ENCODE measurements around the gene MN1. TPM values are rescaled to one million over a fixed set of nuclear protein-coding genes. Genes with fewer than 3 reads are reported as not detected.

Gene MN1
- total RNA-seq, 1 experiment from 2014 or later: 8.2 TPM

DNA sequence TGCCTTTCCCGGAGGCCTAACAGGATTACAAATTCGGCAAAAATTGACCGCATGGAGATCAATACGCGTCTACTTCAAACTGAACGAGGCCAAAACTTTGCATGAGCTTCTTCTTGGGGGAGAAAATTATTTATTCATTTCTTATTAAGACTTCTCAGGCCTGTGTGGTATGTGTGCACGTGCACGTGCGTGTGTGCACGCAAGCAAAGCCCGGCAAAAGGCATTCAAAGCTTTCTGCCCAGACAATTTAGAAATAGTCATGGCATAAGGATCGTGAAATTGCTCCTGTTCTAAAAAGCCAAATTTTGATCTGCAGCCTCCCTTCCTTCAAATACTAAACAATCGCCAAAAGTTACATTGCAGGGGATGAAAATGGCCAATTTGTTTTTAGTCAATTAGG, 14.6 kb downstream of the MN1 start:
- ChIA-PET CTCF (no interaction called here), POLR2A (ENCODE audit: unreplicated experiment) (no interaction called here)
- H3K4me1 ChIP-seq (replicated peaks; ENCODE audit: insufficient read depth): no peaks in the 10 kb centered on the region
- H2AFZ ChIP-seq: no peak overlapping the region
- no peaks in the 10 kb centered on the region for H3K36me3 ChIP-seq (ENCODE audit: low read depth)
- no peak overlapping the region for H3K27ac ChIP-seq
- H3K9me2 ChIP-seq (ENCODE audit: insufficient read depth): no peaks in the 10 kb centered on the region
- H4K20me1 ChIP-seq (ENCODE audit: insufficient read depth): no peaks in the 10 kb centered on the region
- no peak for DNase-seq
- no peaks in the 10 kb centered on the region for H3K9me3 ChIP-seq (ENCODE audit: insufficient read depth, low read depth)
- H3K79me2 ChIP-seq (ENCODE audit: low read depth): no peaks in the 10 kb centered on the region
- intact Hi-C loops (cut with micrococcal nuclease; ENCODE audit: unreplicated experiment): no loop called here
- no peaks in the 10 kb centered on the region for H3F3A ChIP-seq (ENCODE audit: insufficient read depth, low read depth)
- H3K4me3 ChIP-seq: no peak overlapping the region
- no peaks in the 10 kb centered on the region for H3K27me3 ChIP-seq (ENCODE audit: insufficient read depth, low read depth)
- H3K4me2 ChIP-seq: no peak overlapping the region
- TF ChIP-seq, protein P1, sequence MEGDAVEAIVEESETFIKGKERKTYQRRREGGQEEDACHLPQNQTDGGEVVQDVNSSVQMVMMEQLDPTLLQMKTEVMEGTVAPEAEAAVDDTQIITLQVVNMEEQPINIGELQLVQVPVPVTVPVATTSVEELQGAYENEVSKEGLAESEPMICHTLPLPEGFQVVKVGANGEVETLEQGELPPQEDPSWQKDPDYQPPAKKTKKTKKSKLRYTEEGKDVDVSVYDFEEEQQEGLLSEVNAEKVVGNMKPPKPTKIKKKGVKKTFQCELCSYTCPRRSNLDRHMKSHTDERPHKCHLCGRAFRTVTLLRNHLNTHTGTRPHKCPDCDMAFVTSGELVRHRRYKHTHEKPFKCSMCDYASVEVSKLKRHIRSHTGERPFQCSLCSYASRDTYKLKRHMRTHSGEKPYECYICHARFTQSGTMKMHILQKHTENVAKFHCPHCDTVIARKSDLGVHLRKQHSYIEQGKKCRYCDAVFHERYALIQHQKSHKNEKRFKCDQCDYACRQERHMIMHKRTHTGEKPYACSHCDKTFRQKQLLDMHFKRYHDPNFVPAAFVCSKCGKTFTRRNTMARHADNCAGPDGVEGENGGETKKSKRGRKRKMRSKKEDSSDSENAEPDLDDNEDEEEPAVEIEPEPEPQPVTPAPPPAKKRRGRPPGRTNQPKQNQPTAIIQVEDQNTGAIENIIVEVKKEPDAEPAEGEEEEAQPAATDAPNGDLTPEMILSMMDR (conservative IDR thresholded peaks at IDR 0.05): no peak
- TF ChIP-seq EZH2 (IDR thresholded peaks at IDR 0.05; ENCODE audit: low read depth): no peak
- BruUV-seq (replicated peaks): no TSS peak

DNA sequence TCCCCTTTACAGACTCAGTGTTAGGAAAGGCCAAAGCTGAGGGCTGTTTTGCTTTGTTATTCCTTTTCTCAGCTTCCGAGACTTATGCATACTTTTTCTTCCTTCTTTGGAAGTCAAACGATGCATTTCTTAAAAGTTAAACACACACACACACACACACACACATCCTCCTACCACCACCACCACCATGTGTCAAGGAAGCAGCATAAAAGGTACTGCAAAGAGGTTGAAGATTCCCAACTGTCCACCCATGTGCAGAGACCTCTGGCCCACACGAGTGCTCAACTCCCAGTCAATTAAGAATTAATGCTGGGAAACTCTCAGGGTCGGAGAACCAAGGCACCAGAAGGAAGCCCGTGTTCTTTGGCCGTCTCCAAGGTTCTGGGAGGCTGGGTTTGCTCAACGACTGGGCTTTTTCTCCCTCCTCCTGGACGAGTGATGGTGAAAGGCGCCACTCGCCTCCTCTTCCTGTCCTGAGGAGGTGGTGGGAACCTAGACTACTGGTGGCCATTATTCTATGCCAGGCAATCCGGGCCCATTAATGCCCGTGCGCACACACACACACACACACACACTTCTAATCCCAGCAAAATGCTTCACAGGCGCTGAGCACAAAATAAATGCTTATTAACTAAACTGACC, 15.1 kb downstream of the MN1 start:
- Histone ChIP-seq H2AFZ (no peak overlapping the region), H3K4me2 (no peak overlapping the region), H3K36me3 (ENCODE audit: low read depth) (no peaks in the 10 kb centered on the region), H3F3A (ENCODE audit: insufficient read depth, low read depth) (no peaks in the 10 kb centered on the region), H3K9me3 (ENCODE audit: insufficient read depth, low read depth) (no peaks in the 10 kb centered on the region), H3K9me2 (ENCODE audit: insufficient read depth) (no peaks in the 10 kb centered on the region), H3K79me2 (ENCODE audit: low read depth) (no peaks in the 10 kb centered on the region), H4K20me1 (ENCODE audit: insufficient read depth) (no peaks in the 10 kb centered on the region), H3K4me1 (replicated peaks; ENCODE audit: insufficient read depth) (no peaks in the 10 kb centered on the region), H3K4me3 (no peak overlapping the region), H3K27me3 (ENCODE audit: insufficient read depth, low read depth) (no peaks in the 10 kb centered on the region), H3K27ac (no peak overlapping the region)
- DNase-seq: no peak
- TF ChIP-seq EZH2 (IDR thresholded peaks at IDR 0.05; ENCODE audit: low read depth): no peak
- TF ChIP-seq, protein P1 (conservative IDR thresholded peaks at IDR 0.05): no peak
- BruUV-seq (replicated peaks): no TSS peak
- ChIA-PET POLR2A (ENCODE audit: unreplicated experiment) (no interaction called here), CTCF (no interaction called here)
- intact Hi-C loops (cut with micrococcal nuclease; ENCODE audit: unreplicated experiment): no loop called here

DNA sequence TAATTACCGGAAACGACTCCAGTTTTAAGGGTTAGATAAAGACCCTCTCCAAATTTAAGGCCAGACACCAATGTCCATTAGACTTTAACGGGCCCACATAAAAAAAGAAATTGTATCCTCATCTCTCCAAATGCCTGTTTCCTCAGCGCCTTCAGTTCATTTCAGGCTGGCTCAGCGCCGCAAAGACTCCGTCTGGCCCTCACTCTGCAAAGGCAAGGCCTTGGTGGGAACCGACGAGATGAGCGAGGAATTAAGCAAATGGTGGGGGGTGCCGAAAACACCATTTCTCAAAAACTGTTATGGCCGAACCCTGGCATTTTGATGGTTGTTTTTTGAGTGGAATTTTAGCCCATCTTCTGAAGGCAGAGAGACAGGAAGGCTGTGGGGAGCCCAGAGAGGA, 15.7 kb downstream of the MN1 start:
- Histone ChIP-seq H3K4me3 (no peak overlapping the region), H3K9me3 (ENCODE audit: insufficient read depth, low read depth) (no peaks in the 10 kb centered on the region), H4K20me1 (ENCODE audit: insufficient read depth) (no peaks in the 10 kb centered on the region), H3K79me2 (ENCODE audit: low read depth) (no peaks in the 10 kb centered on the region), H3K4me1 (replicated peaks; ENCODE audit: insufficient read depth) (no peaks in the 10 kb centered on the region), H2AFZ (no peak overlapping the region), H3F3A (ENCODE audit: insufficient read depth, low read depth) (no peaks in the 10 kb centered on the region), H3K27me3 (ENCODE audit: insufficient read depth, low read depth) (no peaks in the 10 kb centered on the region), H3K4me2 (no peak overlapping the region), H3K27ac (no peak overlapping the region), H3K36me3 (ENCODE audit: low read depth) (no peaks in the 10 kb centered on the region), H3K9me2 (ENCODE audit: insufficient read depth) (no peaks in the 10 kb centered on the region)
- intact Hi-C loops (cut with micrococcal nuclease; ENCODE audit: unreplicated experiment): no loop called here
- ChIA-PET POLR2A (ENCODE audit: unreplicated experiment) (no interaction called here), CTCF (no interaction called here)
- BruUV-seq (replicated peaks): no TSS peak
- DNase-seq: no peak
- TF ChIP-seq, protein P1 (conservative IDR thresholded peaks at IDR 0.05): no peak
- no peak for TF ChIP-seq EZH2 (IDR thresholded peaks at IDR 0.05; ENCODE audit: low read depth)

Data from PC-9 (cell line).